Measurements from ENCODE around the gene LAX1. TPM values are rescaled to one million over a fixed set of nuclear protein-coding genes. Genes with fewer than 3 reads are reported as not detected.

LAX1 gene
- total and polyA plus RNA-seq, 7 donors = 0.60 to 3.6 (median 0.95) TPM; not detected in 3

GRCh38 chr1:203794764-203795440 is 29.9 kb downstream of the LAX1 start:
- peaks cover 0 to 15% (median 0%) of the 10 kb centered on the region in 4 donors for H3K36me3 ChIP-seq
- H3K9me3 ChIP-seq = no peaks in the 10 kb centered on the region
- intact Hi-C loops (cut with DNase I) = loop anchor here (2.0 to 10.0 kb wide), 5 partner anchors 24 to 293 kb away; no protein-coding TSS in a partner anchor
- WGBS, 2 donors = 75% methylated on average over 19 of the region's 19 CpGs
- DNase-seq = no peak
- H3K4me1 ChIP-seq = peaks cover 0 to 39% (median 36%) of the 10 kb centered on the region in 4 donors
- no peaks in the 10 kb centered on the region for H3K27me3 ChIP-seq
- peak overlapping the region; percentile 68 to 90 (median 78) for H3K4me3 ChIP-seq
- H3K27ac ChIP-seq = peak overlapping the region; percentile 92 to 99 (median 96)
- TF ChIP-seq POLR2A (IDR thresholded peaks at IDR 0.05) = no peak
- TF ChIP-seq CTCF (IDR thresholded peaks at IDR 0.05) = no peak
- no peak for TF ChIP-seq POLR2AphosphoS5 (IDR thresholded peaks at IDR 0.05)
- no peak for TF ChIP-seq EP300 (IDR thresholded peaks at IDR 0.05)

GRCh38 chr1:203795441-203796235 is 30.7 kb downstream of the LAX1 start, which contains the start of the genes ZBED6 and ZC3H11A:
Gene ZBED6 (plus strand): TSS chr1:203795623. CDS start chr1:203797523, 1,900 bp downstream.
Gene ZC3H11A (plus strand): TSS chr1:203795623. CDS start chr1:203817071, 21,448 bp downstream.
- 0 to 1% methylated on average over 59 of the region's 59 CpGs for WGBS, 2 donors
- intact Hi-C loops (cut with DNase I) = loop anchor here (2.0 to 10.0 kb wide), 5 partner anchors 25 to 293 kb away; no protein-coding TSS in a partner anchor
- no peaks in the 10 kb centered on the region for H3K27me3 ChIP-seq
- peak within 1 kb of the TSS; percentile 92 to 99 (median 96) for H3K27ac ChIP-seq
- H3K4me1 ChIP-seq = peaks cover 0 to 46% (median 44%) of the 10 kb centered on the region in 4 donors
- H3K9me3 ChIP-seq = no peaks in the 10 kb centered on the region
- TF ChIP-seq EP300 (IDR thresholded peaks at IDR 0.05) (peak in 1 of 4 donors; percentile 65), CTCF (IDR thresholded peaks at IDR 0.05) (no peak), POLR2AphosphoS5 (IDR thresholded peaks at IDR 0.05) (peak; percentile 78 to 92 (median 86)), POLR2A (IDR thresholded peaks at IDR 0.05) (peak; percentile 59 to 65)
- H3K4me3 ChIP-seq = peak within 1 kb of the TSS; percentile 68 to 90 (median 78)
- DNase-seq = peak; percentile 100
- H3K36me3 ChIP-seq = peaks cover 0 to 15% (median 0%) of the 10 kb centered on the region in 4 donors

- TF ChIP-seq POLR2A (IDR thresholded peaks at IDR 0.05) (no peak), POLR2AphosphoS5 (IDR thresholded peaks at IDR 0.05) (peak in 1 of 4 donors; percentile 13)
- WGBS, 2 donors = 1% methylated on average over 12 of the region's 12 CpGs
- Histone ChIP-seq H3K36me3 (peaks cover 0 to 15% (median 0%) of the 10 kb centered on the region in 4 donors), H3K27me3 (no peaks in the 10 kb centered on the region), H3K27ac (peak overlapping the region; percentile 92 to 99 (median 96)), H3K9me3 (no peaks in the 10 kb centered on the region), H3K4me1 (peaks cover 0 to 52% (median 47%) of the 10 kb centered on the region in 4 donors), H3K4me3 (peak overlapping the region; percentile 68 to 90 (median 78))
- intact Hi-C loops (cut with DNase I) = loop anchor here (5.0 to 10.0 kb wide), 4 partner anchors 59 to 294 kb away; no protein-coding TSS in a partner anchor
- DNase-seq = no peak
Observed at GRCh38 chr1:203796236-203796605, 31.2 kb downstream of the LAX1 start.

- peaks cover 0 to 15% (median 0%) of the 10 kb centered on the region in 4 donors for H3K36me3 ChIP-seq
- WGBS, 2 donors = 81 to 87% methylated on average over 2 of the region's 2 CpGs
- no peaks in the 10 kb centered on the region for H3K9me3 ChIP-seq
- H3K27me3 ChIP-seq = no peaks in the 10 kb centered on the region
- no peak for DNase-seq
- no peak for TF ChIP-seq CTCF (IDR thresholded peaks at IDR 0.05)
- TF ChIP-seq POLR2AphosphoS5 (IDR thresholded peaks at IDR 0.05) = no peak
- TF ChIP-seq POLR2A (IDR thresholded peaks at IDR 0.05) = no peak
- no peak for TF ChIP-seq EP300 (IDR thresholded peaks at IDR 0.05)
- H3K4me3 ChIP-seq = peak overlapping the region in 2 of 4 donors; percentile 68 to 90
- peaks cover 0 to 61% (median 55%) of the 10 kb centered on the region in 4 donors for H3K4me1 ChIP-seq
- intact Hi-C loops (cut with DNase I) = loop anchor here (5.0 to 10.0 kb wide), 4 partner anchors 60 to 295 kb away; no protein-coding TSS in a partner anchor
- peak overlapping the region in 2 of 4 donors; percentile 96 to 99 for H3K27ac ChIP-seq
Observed at GRCh38 chr1:203797216-203797615, 32.2 kb downstream of the LAX1 start.

All from sigmoid colon (tissue), 7 donors.